ENCODE data around the gene WRAP73.

GRCh38 chr1:3642919-3643675 lies 6.8 kb downstream of the WRAP73 start:
- TF ChIP-seq POLR2A (IDR thresholded peaks at IDR 0.05), result no peak
- no peak for TF ChIP-seq CTCF (IDR thresholded peaks at IDR 0.05)
